Stimulated activated CD8-positive, alpha-beta memory T cell treated with anti-CD3 and anti-CD28 coated beads, Interleukin-2, amount 100 ng/mL, for 1 hour (primary cell): ENCODE data around the gene LRP6.

ENCODE experiments used
- DNase-seq, 2 donors: peaks; one replicate each; pipeline ENCODE4 v3.0.0-alpha.2; 2020; ENCODE audit warnings: low read depth in 2 of 2

The LRP6 gene

DNA sequence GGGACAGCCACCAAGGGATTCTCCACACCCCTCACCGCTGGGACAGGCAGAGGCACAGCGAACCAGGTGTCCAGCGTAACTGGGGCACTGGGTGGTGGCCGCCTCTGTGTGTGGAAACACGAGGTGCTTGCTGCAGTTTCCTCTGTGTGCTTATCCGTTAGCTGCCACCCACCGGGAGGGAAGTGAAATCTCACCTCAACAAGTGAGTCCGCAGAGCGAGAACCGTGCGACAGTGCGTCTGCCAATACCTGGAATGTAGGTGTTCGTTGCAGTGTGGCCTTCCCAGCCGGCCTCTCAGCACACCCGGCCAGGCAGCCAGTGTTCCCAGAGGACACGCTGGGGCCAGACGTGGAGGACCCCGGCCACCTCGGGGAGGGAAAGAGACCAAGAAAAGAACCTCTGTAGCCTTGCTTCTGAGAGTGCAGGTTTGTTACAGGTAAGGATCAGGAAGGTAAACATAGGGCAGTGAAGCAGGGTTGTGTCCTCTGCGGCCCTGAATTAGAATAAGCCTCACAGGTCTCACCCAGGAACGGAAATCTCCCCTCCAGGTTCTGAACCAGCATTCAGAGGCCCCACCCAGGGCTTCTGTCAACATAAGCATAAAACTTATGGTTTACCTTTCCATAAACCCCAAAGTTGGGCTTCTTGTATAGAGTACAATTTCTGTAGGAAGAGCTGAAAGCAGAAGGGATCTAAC, 194.6 kb downstream of the LRP6 start:
- no peak for DNase-seq

DNA sequence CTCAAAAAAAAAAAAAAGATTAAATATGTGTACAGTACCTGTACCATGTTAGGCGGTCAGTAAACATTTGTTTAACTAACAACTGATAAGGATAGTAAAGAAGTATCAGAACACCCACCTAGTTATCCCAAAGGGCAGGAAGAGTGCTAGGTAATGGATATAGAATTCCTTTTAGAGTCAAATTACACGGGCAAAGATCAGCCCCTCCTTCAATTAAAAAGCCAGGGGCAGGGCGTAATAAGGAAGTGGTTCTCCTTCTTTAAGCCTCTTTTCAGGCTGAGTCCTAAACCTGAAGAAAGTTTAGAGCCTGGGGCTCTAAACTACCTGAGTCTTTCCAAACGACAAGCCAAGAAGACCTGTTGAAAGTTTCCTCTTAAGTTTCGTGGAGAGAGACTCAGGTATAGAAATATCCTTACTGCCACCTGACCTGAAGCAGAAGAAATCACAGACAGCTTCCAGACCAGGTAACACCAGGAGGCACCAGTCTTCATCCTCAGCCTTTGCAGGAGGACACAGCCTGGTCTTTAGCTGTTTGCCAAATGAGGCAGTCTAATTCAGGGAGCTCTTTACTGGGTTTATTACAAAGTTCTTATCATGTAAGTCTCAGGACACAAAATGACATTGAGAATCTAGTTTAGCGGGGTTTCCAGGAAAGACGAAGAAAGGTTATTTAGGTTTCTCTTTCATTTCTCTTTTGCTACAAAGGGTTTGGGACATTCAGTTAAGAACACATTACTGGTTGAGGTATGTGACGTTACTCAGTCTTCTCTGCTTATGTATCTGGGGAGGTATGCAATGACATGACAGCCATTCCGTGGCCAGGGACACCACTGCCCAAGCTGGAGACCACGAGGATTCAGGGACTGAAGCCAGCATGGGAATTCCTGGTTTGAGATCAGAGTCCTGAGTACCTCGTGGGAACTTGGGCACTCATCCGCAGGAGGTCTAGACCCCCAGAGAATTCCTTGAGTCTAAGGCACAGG, 195.9 kb downstream of the LRP6 start, which contains the start of gene BCL2L14:
TSS of gene BCL2L14 (plus strand) at position 266 of the 983 bp plus-strand sequence. CDS start 8,367 bp downstream, outside the sequence.
- DNase-seq = no peak

DNA sequence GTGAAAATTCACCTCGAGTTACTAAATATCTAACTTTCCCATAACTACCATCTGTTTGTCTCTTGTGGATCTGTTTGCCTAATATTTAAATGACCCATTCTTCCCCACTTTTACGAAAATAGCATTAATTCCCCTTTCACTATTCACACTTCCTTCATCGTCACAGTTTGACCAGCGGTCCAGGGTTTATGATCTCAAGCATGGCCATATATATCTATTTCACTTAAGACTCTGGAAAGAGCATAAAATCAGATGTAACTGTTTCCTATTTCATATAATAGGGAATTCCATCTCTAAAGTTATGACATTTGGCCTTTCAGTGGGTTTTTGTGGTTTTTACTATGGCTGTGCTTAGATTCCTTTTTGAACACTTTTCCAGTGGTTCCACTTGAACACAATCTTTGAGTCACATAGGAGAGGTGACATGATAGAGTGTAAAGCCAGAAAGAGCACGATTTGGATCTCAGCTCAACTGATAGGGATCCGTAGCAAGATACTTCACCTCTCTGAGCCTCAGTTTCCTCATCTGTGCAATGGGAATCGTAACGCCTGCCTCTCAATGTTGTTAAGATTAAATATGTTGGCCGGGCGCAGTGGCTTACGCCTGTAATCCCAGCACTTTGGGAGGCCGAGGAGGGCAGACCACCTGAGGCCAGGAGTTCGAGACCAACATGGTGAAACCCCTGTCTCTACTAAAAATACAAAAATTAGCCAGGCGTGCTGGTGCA, 196.9 kb downstream of the LRP6 start:
- DNase-seq = no peak

- DNase-seq = no peak
Measured at GRCh38 chr12:12068751-12069150, 198.1 kb downstream of the LRP6 start.
